Measurements from ENCODE around the gene CMTM8.
"Not testable (repeated sequence)": the region's sequence is repeated elsewhere in the genome, so short reads cannot be mapped to it uniquely, and the experiment has no call there.

CMTM8 gene

GRCh38 chr3:32222950-32223349 is 15.5 kb upstream of the CMTM8 start:
- TF ChIP-seq LEF1 (IDR thresholded peaks at IDR 0.05; ENCODE audit: borderline replicate concordance) (no peak), FOXK2 (IDR thresholded peaks at IDR 0.05) (no peak), PKNOX1 (IDR thresholded peaks at IDR 0.05) (no peak), NFRKB (IDR thresholded peaks at IDR 0.05) (no peak), FOXA1 (IDR thresholded peaks at IDR 0.05) (no peak), L3MBTL2 (conservative IDR thresholded peaks at IDR 0.05) (no peak), ELF4 (IDR thresholded peaks at IDR 0.05) (no peak), SUZ12 (IDR thresholded peaks at IDR 0.05) (no peak), ZNF384 (IDR thresholded peaks at IDR 0.05) (no peak), HDGF (IDR thresholded peaks at IDR 0.05; ENCODE audit: borderline replicate concordance) (no peak), ARNT (IDR thresholded peaks at IDR 0.05) (no peak), CTBP1 (IDR thresholded peaks at IDR 0.05; ENCODE audit: borderline replicate concordance) (no peak), FOXM1 (IDR thresholded peaks at IDR 0.05; ENCODE audit: borderline replicate concordance) (no peak), SP1 (IDR thresholded peaks at IDR 0.05) (no peak), BHLHE40 (IDR thresholded peaks at IDR 0.05; ENCODE audit: borderline replicate concordance) (no peak), TARDBP (IDR thresholded peaks at IDR 0.05) (no peak)

GRCh38 chr3:32224016-32224516 is 14.4 kb upstream of the CMTM8 start:
- no peak for DNase-seq (ENCODE audit: extremely low spot score)
- TF ChIP-seq CTBP1 (IDR thresholded peaks at IDR 0.05; ENCODE audit: borderline replicate concordance) = no peak
- no peak for TF ChIP-seq ARNT (IDR thresholded peaks at IDR 0.05)
- POLR2A ChIA-PET = no interaction called here
- CTCF ChIA-PET = no interaction called here

More at GRCh38 chr3:32222950-32223349, 15.5 kb upstream of the CMTM8 start:
- ChIA-PET CTCF (no interaction called here), POLR2A (no interaction called here)
- DNase-seq (ENCODE audit: extremely low spot score) = no peak

GRCh38 chr3:32226875-32227500 is 11.5 kb upstream of the CMTM8 start:
- POLR2A ChIA-PET = no interaction called here
- no peak for TF ChIP-seq FOXM1 (IDR thresholded peaks at IDR 0.05; ENCODE audit: borderline replicate concordance)
- no peak for TF ChIP-seq L3MBTL2 (conservative IDR thresholded peaks at IDR 0.05)
- no peak for TF ChIP-seq CTBP1 (IDR thresholded peaks at IDR 0.05; ENCODE audit: borderline replicate concordance)
- TF ChIP-seq NFRKB (IDR thresholded peaks at IDR 0.05) = no peak
- TF ChIP-seq FOXK2 (IDR thresholded peaks at IDR 0.05) = no peak
- no peak for TF ChIP-seq ZNF384 (IDR thresholded peaks at IDR 0.05)
- TF ChIP-seq ARNT (IDR thresholded peaks at IDR 0.05) = no peak
- TF ChIP-seq PKNOX1 (IDR thresholded peaks at IDR 0.05) = no peak
- TF ChIP-seq TARDBP (IDR thresholded peaks at IDR 0.05) = no peak
- no peak for TF ChIP-seq BHLHE40 (IDR thresholded peaks at IDR 0.05; ENCODE audit: borderline replicate concordance)
- TF ChIP-seq SUZ12 (IDR thresholded peaks at IDR 0.05) = no peak
- no peak for TF ChIP-seq HDGF (IDR thresholded peaks at IDR 0.05; ENCODE audit: borderline replicate concordance)
- no peak for TF ChIP-seq ELF4 (IDR thresholded peaks at IDR 0.05)
- TF ChIP-seq SP1 (IDR thresholded peaks at IDR 0.05) = no peak
- CTCF ChIA-PET = interaction anchor here (0.5 kb wide), 1 partner anchor 8 kb away, joined by 3 read pairs; no protein-coding TSS in a partner anchor
- DNase-seq (ENCODE audit: extremely low spot score) = no peak

GRCh38 chr3:32228743-32229142 is 9.7 kb upstream of the CMTM8 start:
- CTCF ChIA-PET, POLR2A ChIA-PET: not testable (repeated sequence)

GRCh38 chr3:32229565-32229964 is 8.9 kb upstream of the CMTM8 start:
- POLR2A ChIA-PET = no interaction called here
- CTCF ChIA-PET = no interaction called here
- no peak for TF ChIP-seq LEF1 (IDR thresholded peaks at IDR 0.05; ENCODE audit: borderline replicate concordance)
- TF ChIP-seq ARNT (IDR thresholded peaks at IDR 0.05) = no peak
- TF ChIP-seq TARDBP (IDR thresholded peaks at IDR 0.05) = no peak
- no peak for TF ChIP-seq BHLHE40 (IDR thresholded peaks at IDR 0.05; ENCODE audit: borderline replicate concordance)
- TF ChIP-seq SUZ12 (IDR thresholded peaks at IDR 0.05) = no peak
- TF ChIP-seq SP1 (IDR thresholded peaks at IDR 0.05) = no peak
- no peak for TF ChIP-seq FOXK2 (IDR thresholded peaks at IDR 0.05)
- DNase-seq (ENCODE audit: extremely low spot score) = no peak

More at GRCh38 chr3:32228743-32229142, 9.7 kb upstream of the CMTM8 start:
- not testable (repeated sequence) for DNase-seq (ENCODE audit: extremely low spot score)

- CTCF ChIA-PET = no interaction called here
- no peak for TF ChIP-seq FOXK2 (IDR thresholded peaks at IDR 0.05)
- no peak for DNase-seq (ENCODE audit: extremely low spot score)
- POLR2A ChIA-PET = no interaction called here
Observed at GRCh38 chr3:32236377-32236776, 2.1 kb upstream of the CMTM8 start.

GRCh38 chr3:32237670-32238452 is 619 bp upstream of the CMTM8 start:
- CTCF ChIA-PET = interaction anchor here (1.0 kb wide), 1 partner anchor 60 kb away, joined by 3 read pairs; no protein-coding TSS in a partner anchor
- no peak for TF ChIP-seq FOXM1 (IDR thresholded peaks at IDR 0.05; ENCODE audit: borderline replicate concordance)
- TF ChIP-seq TARDBP (IDR thresholded peaks at IDR 0.05) = no peak
- no peak for TF ChIP-seq SUZ12 (IDR thresholded peaks at IDR 0.05)
- TF ChIP-seq L3MBTL2 (conservative IDR thresholded peaks at IDR 0.05) = peak; percentile 44
- no peak for TF ChIP-seq CTBP1 (IDR thresholded peaks at IDR 0.05; ENCODE audit: borderline replicate concordance)
- no peak for TF ChIP-seq FOXA1 (IDR thresholded peaks at IDR 0.05)
- no peak for TF ChIP-seq LEF1 (IDR thresholded peaks at IDR 0.05; ENCODE audit: borderline replicate concordance)
- TF ChIP-seq PKNOX1 (IDR thresholded peaks at IDR 0.05) = no peak
- peak; percentile 42 for DNase-seq (ENCODE audit: extremely low spot score)
- POLR2A ChIA-PET = no interaction called here
